Measurements from ENCODE around the gene EXD3. TPM values are rescaled to one million over a fixed set of nuclear protein-coding genes. Genes with fewer than 3 reads are reported as not detected.

The EXD3 gene
- total RNA-seq, 1 experiment from 2014 or later: 15.3 TPM

GRCh38 chr9:137276473-137277328, 146.3 kb downstream of the EXD3 start:
- Histone ChIP-seq H4K8ac (replicated peaks; ENCODE audit: insufficient read length, low read depth, low read length) (no peak overlapping the region), H2AK5ac (ENCODE audit: insufficient read length, low read length) (no peak overlapping the region), H3K18ac (ENCODE audit: insufficient read length, low read depth, low read length) (no peak overlapping the region), H3K23ac (ENCODE audit: insufficient read length, low read depth, low read length) (no peak overlapping the region), H4K5ac (ENCODE audit: insufficient read length, low read depth, low read length) (no peak overlapping the region), H3K56ac (ENCODE audit: insufficient read length, low read depth, low read length) (no peak overlapping the region), H2BK5ac (ENCODE audit: insufficient read length, low read length) (no peak overlapping the region), H3K4me2 (ENCODE audit: insufficient read depth, insufficient read length, low read length) (peak overlapping the region; percentile 10), H3K79me1 (ENCODE audit: insufficient read depth, low read depth, low read length, poor library complexity, severe bottlenecking) (no peaks in the 10 kb centered on the region), H3K4ac (ENCODE audit: low read depth, low read length) (no peak overlapping the region), H4K91ac (ENCODE audit: insufficient read length, low read depth, low read length) (no peak overlapping the region), H3K79me2 (ENCODE audit: insufficient read depth, low read length) (no peaks in the 10 kb centered on the region), H2BK15ac (ENCODE audit: low read depth, low read length) (no peak overlapping the region), H2BK12ac (ENCODE audit: insufficient read length, low read depth, low read length) (no peak overlapping the region), H3K27ac (ENCODE audit: insufficient read length, low read depth, low read length) (no peak overlapping the region), H3K23me2 (ENCODE audit: insufficient read length, low read depth, low read length, poor library complexity, severe bottlenecking) (peaks cover 12% of the 10 kb centered on the region), H2BK20ac (ENCODE audit: low read depth, low read length, poor library complexity, severe bottlenecking) (no peak overlapping the region), H3K14ac (ENCODE audit: insufficient read depth, low read length) (no peak overlapping the region), H2AFZ (ENCODE audit: low read length) (no peak overlapping the region), H4K20me1 (ENCODE audit: control insufficient read depth, insufficient read depth, insufficient read length) (no peaks in the 10 kb centered on the region), H3K9ac (ENCODE audit: extremely low read depth, insufficient read length, low read length) (no peak overlapping the region), H3K9me3 (ENCODE audit: control insufficient read depth, low read depth, low read length) (no peaks in the 10 kb centered on the region), H3K27me3 (ENCODE audit: insufficient read depth, low read length) (no peaks in the 10 kb centered on the region), H2BK120ac (ENCODE audit: low read depth, low read length, poor library complexity, severe bottlenecking) (no peak overlapping the region), H3T11ph (ENCODE audit: low read length) (no peak overlapping the region), H3K4me1 (ENCODE audit: insufficient read depth, low read length) (no peaks in the 10 kb centered on the region)
- Mint-ChIP-seq H3K9me3 (no peaks in the 10 kb centered on the region), H3K36me3 (ENCODE audit: insufficient read depth in 1 of 3, low read depth in 3 of 3) (peaks cover 0 to 10% (median 4%) of the 10 kb centered on the region in 3 experiments; a peak in 5 of 7 replicates), H3K27me3 (ENCODE audit: low read depth) (peaks cover 1% of the 10 kb centered on the region; the same call in 1 of the 2 replicates), H3K27ac (peak overlapping the region; percentile 94 to 99 (median 97)), H3K4me3 (peak overlapping the region; percentile 39 to 74), H3K4me1 (peaks cover 20 to 29% of the 10 kb centered on the region in 2 experiments)
- no peak for TF ChIP-seq CTCF (conservative IDR thresholded peaks at IDR 0.05)
- DNase-seq: peak; percentile 71
- WGBS (ENCODE audit: extremely low coverage, insufficient read length, low lambda C conversion rate): no CpG with 5 or more reads among the region's 30 CpGs
